A673 (cell line): Measurements from ENCODE around the gene TPD52L1. TPM values are rescaled to one million over a fixed set of nuclear protein-coding genes. Genes with fewer than 3 reads are reported as not detected.

ENCODE experiments used
- BruUV-seq: library from RNA; stranded (reverse); fragments of 400-500 nt; replicated peaks from 2 replicates; lab custom pipeline; 2021; lab: Mats Ljungman, UMichigan
- CTCF ChIA-PET: fragments of 300-600 bp; sonication (Branson Sonifier 250); formaldehyde crosslinking; loops from one replicate; lab custom pipeline; 2022; ENCODE audit warnings: antibody characterized with exemption; lab: Charles Lee
- POLR2A ChIA-PET: fragments of 300-600 bp; sonication (Branson Sonifier 250); formaldehyde crosslinking; loops from one replicate; lab custom pipeline; 2022; ENCODE audit warnings: antibody characterized with exemption; ENCODE audit not compliant: low non-redundant PET; lab: Charles Lee
- DNase-seq: peaks from one replicate; pipeline ENCODE4 v3.0.0-alpha.2; 2015; ENCODE audit warnings: low spot score
- H3K27ac ChIP-seq: fragments of 200-600 bp; sonication (generic); 2 replicates; pipeline ENCODE4 v1.5.1; 2016; ENCODE audit warnings: mixed run types, low read depth, mild to moderate bottlenecking, mixed read lengths, antibody characterized with exemption, low read length; ENCODE audit not compliant: poor library complexity, severe bottlenecking
- H3K27me3 ChIP-seq: fragments of 200-600 bp; sonication (generic); replicated peaks from 2 replicates; pipeline ENCODE4 v1.6.1; 2017; ENCODE audit warnings: mixed run types, low read depth, mild to moderate bottlenecking, mixed read lengths, antibody characterized with exemption, low read length; ENCODE audit not compliant: insufficient read depth, poor library complexity
- H3K36me3 ChIP-seq: fragments of 200-600 bp; sonication (generic); 2 replicates; pipeline ENCODE4 v1.6.1; 2016; ENCODE audit warnings: mixed run types, mild to moderate bottlenecking, mixed read lengths, antibody characterized with exemption, low read length; ENCODE audit not compliant: insufficient read depth, poor library complexity, severe bottlenecking
- H3K4me1 ChIP-seq: fragments of 200-600 bp; sonication (generic); 2 replicates; pipeline ENCODE4 v1.6.1; 2017; ENCODE audit warnings: mixed run types, mild to moderate bottlenecking, mixed read lengths, antibody characterized with exemption, low read length; ENCODE audit not compliant: insufficient read depth, poor library complexity, severe bottlenecking
- H3K4me3 ChIP-seq: fragments of 200-600 bp; sonication (generic); 2 replicates; pipeline ENCODE4 v1.5.1; 2016; ENCODE audit warnings: low read depth, mixed run types, mild to moderate bottlenecking, mixed read lengths, low read length; ENCODE audit not compliant: poor library complexity, severe bottlenecking
- H3K9me3 ChIP-seq: fragments of 200-600 bp; sonication (generic); 2 replicates; pipeline ENCODE4 v1.6.1; 2016; ENCODE audit warnings: mixed run types, low read depth, mild to moderate bottlenecking, mixed read lengths, antibody characterized with exemption, low read length; ENCODE audit not compliant: poor library complexity, severe bottlenecking
- CTCF ChIP-seq: fragments of 300-800, 200-600 bp; sonication (generic); conservative IDR thresholded peaks from 2 replicates; pipeline ENCODE4 v1.5.1; 2017; ENCODE audit warnings: low read depth, mild to moderate bottlenecking, antibody characterized with exemption, low read length, moderate library complexity, mixed read lengths
- EZH2 ChIP-seq: fragments of 200-600 bp; sonication (generic); IDR thresholded peaks from 2 replicates; pipeline ENCODE4 v1.6.1; 2017; ENCODE audit warnings: borderline replicate concordance, low read depth, mild to moderate bottlenecking, mixed read lengths, antibody characterized with exemption, low read length; ENCODE audit not compliant: poor library complexity, severe bottlenecking
- intact Hi-C: fragments of 100-400 bp; cut with micrococcal nuclease; formaldehyde crosslinking; loops from one replicate; pipeline ENCODE4 v1.10.0; 2022; ENCODE audit not compliant: unreplicated experiment
- total RNA-seq: library from RNA; stranded (reverse); gene quantifications from 2 replicates; pipeline ENCODE4 v1.2.3, GENCODE V29; 2021

The TPD52L1 gene
- total RNA-seq, 1 experiment from 2014 or later = 2.0 TPM

DNA sequence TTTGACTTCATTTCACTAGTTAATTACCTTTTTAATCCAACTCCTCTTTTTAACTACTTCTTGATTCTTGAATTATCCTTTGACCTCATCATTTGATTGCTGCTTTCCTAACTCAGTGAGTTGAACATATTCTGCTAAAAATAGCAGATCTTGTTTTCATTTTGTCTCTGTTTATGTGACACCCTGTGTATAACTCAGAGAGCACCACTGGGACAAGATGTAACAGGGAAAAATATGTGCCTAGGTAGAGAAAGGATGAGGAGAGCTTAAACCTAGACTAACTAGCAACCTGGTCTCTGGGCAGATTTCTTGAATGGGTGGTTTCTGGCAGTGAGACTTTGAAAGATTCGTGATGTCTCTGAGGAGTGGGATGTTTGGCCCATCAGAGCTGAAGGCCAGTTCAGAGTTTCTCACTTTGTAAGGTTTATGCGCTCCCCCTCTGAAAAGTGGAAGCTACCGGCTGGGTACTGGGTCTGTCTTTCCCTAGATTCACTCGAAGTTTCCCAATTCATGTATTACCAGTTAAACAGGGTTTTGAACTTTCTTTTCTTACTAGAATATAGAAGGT is 61.8 kb downstream of the TPD52L1 start:
- POLR2A ChIA-PET = no interaction called here

DNA sequence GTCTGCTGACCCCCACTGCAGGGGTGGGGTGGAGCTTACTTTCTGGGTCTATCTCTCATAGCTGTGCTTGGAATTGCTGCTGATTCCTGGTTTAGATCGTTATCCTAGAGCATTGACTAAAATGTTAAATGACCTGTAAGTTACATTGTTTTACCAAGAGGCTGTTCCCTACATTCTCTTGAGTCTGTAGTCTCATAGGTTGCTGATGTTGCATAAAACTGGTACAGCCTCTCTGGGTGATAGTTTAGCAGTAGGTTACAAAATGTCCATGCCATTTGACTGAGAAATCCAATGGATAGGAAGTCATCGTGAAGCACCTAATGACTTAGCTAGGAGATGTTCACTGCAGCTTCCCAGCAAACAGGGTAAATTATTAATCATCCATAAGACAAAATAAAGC is 62.4 kb downstream of the TPD52L1 start:
- POLR2A ChIA-PET = no interaction called here
- CTCF ChIA-PET = no interaction called here
- Histone ChIP-seq H3K27ac (no peak overlapping the region), H3K4me1 (peaks cover 5% of the 10 kb centered on the region), H3K4me3 (no peak overlapping the region), H3K36me3 (no peaks in the 10 kb centered on the region), H3K9me3 (no peaks in the 10 kb centered on the region), H3K27me3 (no peaks in the 10 kb centered on the region)
- DNase-seq = no peak
- intact Hi-C loops = no loop called here
- TF ChIP-seq EZH2 (no peak), CTCF (no peak)
- BruUV-seq = no TSS peak

More for the DNA sequence above, 61.8 kb downstream of the TPD52L1 start:
- CTCF ChIA-PET = no interaction called here
- Histone ChIP-seq H3K27ac (no peak overlapping the region), H3K4me3 (no peak overlapping the region), H3K27me3 (no peaks in the 10 kb centered on the region), H3K36me3 (no peaks in the 10 kb centered on the region), H3K4me1 (peaks cover 5% of the 10 kb centered on the region), H3K9me3 (no peaks in the 10 kb centered on the region)
- intact Hi-C loops = no loop called here
- BruUV-seq = no TSS peak
- no peak for DNase-seq
- TF ChIP-seq CTCF (no peak), EZH2 (no peak)

GRCh38 chr6:125217369-125217768 is 63.8 kb downstream of the TPD52L1 start:
- intact Hi-C loops = no loop called here
- no peak for DNase-seq
- H3K27me3 ChIP-seq = no peaks in the 10 kb centered on the region
- BruUV-seq = no TSS peak
- no peak overlapping the region for H3K4me3 ChIP-seq
- H3K4me1 ChIP-seq = peaks cover 5% of the 10 kb centered on the region
- ChIA-PET CTCF (no interaction called here), POLR2A (no interaction called here)
- no peak for TF ChIP-seq EZH2
- TF ChIP-seq CTCF = no peak
- no peaks in the 10 kb centered on the region for H3K9me3 ChIP-seq
- no peak overlapping the region for H3K27ac ChIP-seq
- no peaks in the 10 kb centered on the region for H3K36me3 ChIP-seq
